K562 (cell line): ENCODE results near the gene WDR81. TPM values are rescaled to one million over a fixed set of nuclear protein-coding genes. Genes with fewer than 3 reads are reported as not detected.

ENCODE experiments used
- ATAC-seq: fragments of 200-7000 bp; cut with Tn5 transposase; 3 replicates; pipeline ENCODE4 v1.9.1; 2020; ENCODE audit warnings: moderate library complexity
- BruUV-seq: library from RNA; stranded (reverse); fragments of 400-500 nt; replicated peaks from 2 replicates; lab custom pipeline; 2021; lab: Mats Ljungman, UMichigan
- CTCF ChIA-PET: fragments of 300-600 bp; formaldehyde crosslinking; extraction: SDS; loops from one replicate; lab custom pipeline; 2021; ENCODE audit warnings: low intra/inter-chr PET ratio; lab: Yijun Ruan, JAX
- POLR2A ChIA-PET: fragments of 300-600, 350-650 bp; sonication (Branson Sonifier 250); formaldehyde crosslinking; extraction: SDS; loops from one replicate; lab custom pipeline; 2021; ENCODE audit warnings: antibody characterized with exemption, inconsistent platforms; lab: Yijun Ruan, JAX
- DNase-seq, 4 experiments: peaks; one replicate each; pipeline versions ENCODE4 v3.0.0 to v3.0.0-alpha.2; 2011 to 2018; ENCODE audit warnings: low spot score in 3 of 4, mixed read lengths in 3 of 4; ENCODE audit errors: extremely low read depth in 1 of 4
- FAIRE-seq: peaks from 2 replicates; lab custom pipeline; 2011; peaks lifted over from hg19 to GRCh38; lab: Jason Lieb, UNC
- H2AFZ ChIP-seq: 2 replicates; pipeline ENCODE4 v1.6.0; 2011; ENCODE audit warnings: low read depth, low read length, control low read depth, inconsistent platforms
- H3K27ac ChIP-seq: fragments of 200-600 bp; 3 replicates; pipeline ENCODE4 v1.8.0; 2011; ENCODE audit warnings: low read depth, mild to moderate bottlenecking, control low read depth, inconsistent platforms, low read length, moderate library complexity, mixed read lengths; ENCODE audit errors: extremely low read depth
- H3K27me3 ChIP-seq, 2 experiments: fragments of 300-600 bp in 1 of 2; 2 replicates in 1 of 2; 3 replicates in 1 of 2; pipeline versions ENCODE4 v1.6.0 to v1.8.0; 2011; ENCODE audit warnings: inconsistent platforms in 2 of 2, low read length in 2 of 2, mild to moderate bottlenecking in 1 of 2, mixed read lengths in 1 of 2, moderate library complexity in 1 of 2; ENCODE audit not compliant: control insufficient read depth in 2 of 2, insufficient read depth in 2 of 2
- H3K36me3 ChIP-seq: fragments of 300-600 bp; 3 replicates; pipeline ENCODE4 v1.8.0; 2011; ENCODE audit warnings: mild to moderate bottlenecking, low read length, inconsistent platforms; ENCODE audit not compliant: control insufficient read depth, insufficient read depth
- H3K4me1 ChIP-seq, 2 experiments: fragments of 200-600 bp in 1 of 2; replicated peaks in 1 of 2; 2 replicates in 1 of 2; 3 replicates in 1 of 2; pipeline versions ENCODE4 v1.5.1 to v1.8.0; 2011; ENCODE audit warnings: inconsistent platforms in 2 of 2, low read length in 2 of 2, mild to moderate bottlenecking in 1 of 2, mixed read lengths in 1 of 2, moderate library complexity in 1 of 2; ENCODE audit not compliant: control insufficient read depth in 2 of 2, insufficient read depth in 2 of 2
- H3K4me2 ChIP-seq: 2 replicates; pipeline ENCODE4 v1.6.1; 2011; ENCODE audit warnings: low read length, control low read depth, inconsistent platforms, mixed read lengths; ENCODE audit not compliant: insufficient read depth
- H3K4me3 ChIP-seq: fragments of 200-600 bp; sonication (generic), shearing (Covaris generic); 2 replicates; pipeline ENCODE4 v1.5.1; 2016; ENCODE audit warnings: control low read depth, inconsistent platforms
- H3K79me2 ChIP-seq: fragments of 200-600 bp; 3 replicates; pipeline ENCODE4 v1.8.0; 2011; ENCODE audit warnings: low read length, inconsistent platforms; ENCODE audit not compliant: control insufficient read depth, insufficient read depth
- H3K9ac ChIP-seq, 2 experiments: 2 replicates each; pipeline versions ENCODE4 v1.6.0 to v1.6.1; 2011; ENCODE audit warnings: low read depth in 2 of 2, low read length in 2 of 2, control low read depth in 1 of 2, inconsistent platforms in 1 of 2, mild to moderate bottlenecking in 1 of 2, mixed read lengths in 1 of 2; ENCODE audit not compliant: insufficient read depth in 1 of 2
- H3K9me1 ChIP-seq: one replicate; pipeline ENCODE4 v1.6.0; 2011; ENCODE audit warnings: inconsistent platforms, mild to moderate bottlenecking, low read length, moderate library complexity; ENCODE audit not compliant: control insufficient read depth, insufficient read depth
- H3K9me3 ChIP-seq: replicated peaks from 2 replicates; pipeline ENCODE4 v1.5.1; 2011; ENCODE audit warnings: low read depth, low read length, inconsistent platforms; ENCODE audit not compliant: control insufficient read depth, insufficient read depth
- H4K20me1 ChIP-seq: replicated peaks from 2 replicates; pipeline ENCODE4 v1.6.1; 2011; ENCODE audit warnings: low read length, inconsistent platforms, mixed read lengths; ENCODE audit not compliant: control insufficient read depth, insufficient read depth
- ATF3 ChIP-seq, 2 experiments: fragments of 450-650 bp in 1 of 2; sonication (generic) in 1 of 2; formaldehyde crosslinking in 1 of 2; IDR thresholded peaks in 1 of 2; conservative IDR thresholded peaks in 1 of 2; 2 replicates each; pipeline versions ENCODE4 v1.6.1 to v1.8.1; 2016 to 2023; ENCODE audit warnings: mild to moderate bottlenecking in 2 of 2, moderate library complexity in 2 of 2, inconsistent platforms in 1 of 2, missing genetic modification reagents in 1 of 2
- CUX1 ChIP-seq: fragments of 200-800 bp; sonication (Bioruptor generic); IDR thresholded peaks from 2 replicates; pipeline ENCODE4 v1.6.1; 2016; ENCODE audit warnings: missing genetic modification characterization, missing compliant biosample characterization
- EGR1 ChIP-seq: fragments of 450-650 bp; conservative IDR thresholded peaks from 2 replicates; pipeline ENCODE4 v1.6.1; 2017; ENCODE audit warnings: mild to moderate bottlenecking
- ETV6 ChIP-seq, 3 experiments: fragments of 150-350 bp in 1 of 3; sonication (generic) in 1 of 3; formaldehyde crosslinking in 1 of 3; IDR thresholded peaks; 2 replicates each; pipeline versions ENCODE4 v1.6.1 to v1.8.0; 2014 to 2022; ENCODE audit warnings: borderline replicate concordance in 2 of 3, low read depth in 2 of 3, antibody characterized with exemption in 1 of 3, low read length in 1 of 3, mild to moderate bottlenecking in 1 of 3, missing genetic modification reagents in 1 of 3
- FOSL1 ChIP-seq: fragments of 200-800 bp; sonication (Bioruptor generic); conservative IDR thresholded peaks from 2 replicates; pipeline ENCODE4 v1.6.1; 2016; ENCODE audit warnings: missing genetic modification characterization, missing compliant biosample characterization
- GABPB2 ChIP-seq: fragments of 250-450 bp; sonication (Bioruptor Pico); conservative IDR thresholded peaks from 2 replicates; pipeline ENCODE4 v1.5.1; 2021; ENCODE audit warnings: mild to moderate bottlenecking
- JUN ChIP-seq, 2 experiments: sonication (generic) in 1 of 2; formaldehyde crosslinking in 1 of 2; IDR thresholded peaks; 2 replicates each; pipeline versions ENCODE4 v1.6.1 to v1.8.0; 2012 to 2022; ENCODE audit warnings: borderline replicate concordance in 2 of 2, mild to moderate bottlenecking in 2 of 2, improper control_type of control experiment in 1 of 2, low read depth in 1 of 2, low read length in 1 of 2, missing genetic modification reagents in 1 of 2
- JUND ChIP-seq, 2 experiments: IDR thresholded peaks; 2 replicates in 1 of 2; 3 replicates in 1 of 2; pipeline ENCODE4 v1.6.1; 2011; ENCODE audit warnings: borderline replicate concordance in 2 of 2, low read depth in 2 of 2, low read length in 2 of 2, improper control_type of control experiment in 1 of 2, missing biosample characterization in 1 of 2, missing genetic modification characterization in 1 of 2, missing genetic modification reagents in 1 of 2
- KDM5B ChIP-seq: fragments of 200-600 bp; sonication (generic); IDR thresholded peaks from 2 replicates; pipeline ENCODE4 v1.6.1; 2012; ENCODE audit warnings: low read depth, mild to moderate bottlenecking, moderate library complexity, low read length, control low read depth, inconsistent platforms; ENCODE audit not compliant: insufficient replicate concordance
- MEIS2 ChIP-seq: fragments of 450-650 bp; IDR thresholded peaks from 2 replicates; pipeline ENCODE4 v1.6.1; 2014; ENCODE audit warnings: mild to moderate bottlenecking; ENCODE audit not compliant: partially characterized antibody
- ZNF507 ChIP-seq: conservative IDR thresholded peaks from 2 replicates; pipeline ENCODE4 v1.6.1; 2017; ENCODE audit warnings: missing genetic modification characterization, missing compliant biosample characterization
- WGBS: fragments of 100-300 bp; shearing (Covaris generic); methylation state at CpG from one replicate; pipeline ENCODE4 v1.1.6; 2016; ENCODE audit warnings: low coverage, mixed read lengths; ENCODE audit not compliant: insufficient coverage; ENCODE audit errors: missing lambda C conversion rate; 5-methylcytosine and 5-hydroxymethylcytosine counted together
- in situ Hi-C: fragments of 300-500 bp; cut with MboI; formaldehyde crosslinking; loops from 4 replicates; pipeline ENCODE4 v1.15.0; 2018; ENCODE audit warnings: inconsistent platforms, mixed read lengths
- intact Hi-C: fragments of 100-400 bp; cut with micrococcal nuclease; formaldehyde crosslinking; loops from 2 replicates; pipeline ENCODE4 v1.14.2; 2022
- polyA plus RNA-seq, 8 experiments: library from polyadenylated mRNA; depleted of rRNA in 4 of 8; stranded (reverse) in 5 of 8; unstranded in 3 of 8; fragments of >200 nt; fragmentation: Nextera tagmentation in 2 of 8; fragmentation: Illumina TruSeq in 1 of 8; extraction: Ambion mirVana in 2 of 8; extraction: Trizol in 1 of 8; gene quantifications; 2 replicates each; pipeline versions ENCODE4 v1.2.1 to v1.2.3, GENCODE V29; 2011 to 2014; ENCODE audit warnings: inconsistent platforms in 1 of 8, missing spikeins in 1 of 8
- total RNA-seq, 7 experiments: library from RNA; depleted of rRNA in 6 of 7; stranded (reverse); fragments of >200 nt in 6 of 7; fragmentation: Illumina TruSeq in 2 of 7; extraction: Trizol in 2 of 7; gene quantifications; 2 replicates each; pipeline versions ENCODE4 v1.2.1 to v1.2.3, GENCODE V29; 2011 to 2021; ENCODE audit warnings: low replicate concordance in 1 of 7

The WDR81 gene
- total and polyA plus RNA-seq, 9 of the 15 experiments (the other 6 are each of a cell fraction or from before 2014, with no cell fraction given) = 0.01 to 17.1 (median 3.3) TPM

- FAIRE-seq (no peak), ATAC-seq (no peak), DNase-seq (peak in 1 of 4 experiments; percentile 19)
- Histone ChIP-seq H3K4me2 (no peak overlapping the region), H3K27me3 (no peaks in the 10 kb centered on the region), H3K9me1 (no peaks in the 10 kb centered on the region), H2AFZ (no peak overlapping the region), H3K36me3 (peaks cover 40% of the 10 kb centered on the region), H3K27ac (no peak overlapping the region), H3K4me1 (peaks cover 11 to 20% of the 10 kb centered on the region in 2 experiments; a peak in 4 of 5 replicates), H4K20me1 (no peaks in the 10 kb centered on the region), H3K9ac (peak overlapping the region in 1 of 2 experiments; percentile 68; a peak in 2 of 4 replicates), H3K4me3 (no peak overlapping the region), H3K9me3 (no peaks in the 10 kb centered on the region), H3K79me2 (no peaks in the 10 kb centered on the region; the same call in 2 of the 3 replicates)
- WGBS = 71% methylated on average over 12 of the region's 16 CpGs
- ChIA-PET CTCF (interaction anchor here (0.7 kb wide), 1 partner anchor 13 kb away, joined by 3 read pairs; no protein-coding TSS in a partner anchor), POLR2A (interaction anchor here (0.6 to 1.2 kb wide), 2 partner anchors 14 to 32 kb away, joined by 3 to 4 read pairs; no protein-coding TSS in a partner anchor)
- in situ Hi-C loops = no loop called here
- no TSS peak for BruUV-seq
- intact Hi-C loops = no loop called here
- TF ChIP-seq MEIS2 (peak; percentile 3), JUN (IDR thresholded peaks at IDR 0.05; ENCODE audit: borderline replicate concordance, low read depth, low read length) (peak; percentile 32; the same call in 1 of the 2 replicates), JUN (CRISPR knock-in tag; IDR thresholded peaks at IDR 0.05; ENCODE audit: borderline replicate concordance) (no peak), GABPB2 (no peak), ETV6 (IDR thresholded peaks at IDR 0.05; ENCODE audit: borderline replicate concordance in 1 of 2, low read depth in 2 of 2, low read length in 1 of 2) (no peak), ETV6 (CRISPR knock-in tag; IDR thresholded peaks at IDR 0.05; ENCODE audit: borderline replicate concordance) (no peak), ZNF507 (no peak), FOSL1 (tag) (peak; percentile 89), EGR1 (no peak), JUND (IDR thresholded peaks at IDR 0.05; ENCODE audit: borderline replicate concordance, low read depth, low read length) (peak; percentile 7; the same call in 1 of the 2 replicates), JUND (tag; IDR thresholded peaks at IDR 0.05; ENCODE audit: borderline replicate concordance, low read depth, low read length) (no peak), KDM5B (no peak), ATF3 (IDR thresholded peaks at IDR 0.05) (peak; percentile 34; the same call in 1 of the 2 replicates), ATF3 (CRISPR knock-in tag; conservative IDR thresholded peaks at IDR 0.05) (no peak), CUX1 (CRISPR knock-in tag) (no peak)
Measured at GRCh38 chr17:1787301-1787902, 62.9 kb downstream of the WDR81 start.
